ENCODE measurements around the gene MYF5.

Gene MYF5

GRCh38 chr12:80704420-80704819, 12.3 kb upstream of the MYF5 start:
- ATAC-seq = no peak
- TF ChIP-seq OSR1 (CRISPR knock-in tag; IDR thresholded peaks at IDR 0.05) = no peak
- TF ChIP-seq BACH2 (CRISPR knock-in tag; IDR thresholded peaks at IDR 0.05; ENCODE audit: borderline replicate concordance) = no peak
- TF ChIP-seq ZNF70 (CRISPR knock-in tag; IDR thresholded peaks at IDR 0.05) = no peak

GRCh38 chr12:80707126-80707829, 9.4 kb upstream of the MYF5 start, which contains the start of gene MYF6:
MYF6 (plus strand) TSS chr12:80707634; CDS start chr12:80707720, 86 bp downstream.
- no peak for TF ChIP-seq CREB5 (CRISPR knock-in tag; IDR thresholded peaks at IDR 0.05; ENCODE audit: low read depth)
- no peak for TF ChIP-seq ZFP30 (CRISPR knock-in tag; IDR thresholded peaks at IDR 0.05)
- no peak for ATAC-seq

- ATAC-seq = no peak
- no peak for TF ChIP-seq ARNTL (CRISPR knock-in tag; IDR thresholded peaks at IDR 0.05; ENCODE audit: borderline replicate concordance, low read depth)
- no peak for TF ChIP-seq ZNF8 (CRISPR knock-in tag; IDR thresholded peaks at IDR 0.05)
- no peak for TF ChIP-seq BACH2 (CRISPR knock-in tag; IDR thresholded peaks at IDR 0.05; ENCODE audit: borderline replicate concordance)
- TF ChIP-seq CREB5 (CRISPR knock-in tag; IDR thresholded peaks at IDR 0.05; ENCODE audit: low read depth) = no peak
- TF ChIP-seq TCF4 (CRISPR knock-in tag; IDR thresholded peaks at IDR 0.05; ENCODE audit: borderline replicate concordance) = no peak
- no peak for TF ChIP-seq PPARA (CRISPR knock-in tag; IDR thresholded peaks at IDR 0.05; ENCODE audit: borderline replicate concordance)
- no peak for TF ChIP-seq ZNF70 (CRISPR knock-in tag; IDR thresholded peaks at IDR 0.05)
- no peak for TF ChIP-seq TSHZ2 (CRISPR knock-in tag; IDR thresholded peaks at IDR 0.05)
- TF ChIP-seq OSR1 (CRISPR knock-in tag; IDR thresholded peaks at IDR 0.05) = no peak
- TF ChIP-seq RARB (CRISPR knock-in tag; IDR thresholded peaks at IDR 0.05) = no peak
Observed at GRCh38 chr12:80707830-80708258, 8.9 kb upstream of the MYF5 start.

GRCh38 chr12:80708259-80708974, 8.3 kb upstream of the MYF5 start:
- TF ChIP-seq POU6F1 (CRISPR knock-in tag; IDR thresholded peaks at IDR 0.05; ENCODE audit: borderline replicate concordance, low read depth) = no peak
- no peak for TF ChIP-seq SNAI2 (CRISPR knock-in tag; IDR thresholded peaks at IDR 0.05)
- TF ChIP-seq ZFP3 (CRISPR knock-in tag; IDR thresholded peaks at IDR 0.05) = no peak
- TF ChIP-seq, protein P1, sequence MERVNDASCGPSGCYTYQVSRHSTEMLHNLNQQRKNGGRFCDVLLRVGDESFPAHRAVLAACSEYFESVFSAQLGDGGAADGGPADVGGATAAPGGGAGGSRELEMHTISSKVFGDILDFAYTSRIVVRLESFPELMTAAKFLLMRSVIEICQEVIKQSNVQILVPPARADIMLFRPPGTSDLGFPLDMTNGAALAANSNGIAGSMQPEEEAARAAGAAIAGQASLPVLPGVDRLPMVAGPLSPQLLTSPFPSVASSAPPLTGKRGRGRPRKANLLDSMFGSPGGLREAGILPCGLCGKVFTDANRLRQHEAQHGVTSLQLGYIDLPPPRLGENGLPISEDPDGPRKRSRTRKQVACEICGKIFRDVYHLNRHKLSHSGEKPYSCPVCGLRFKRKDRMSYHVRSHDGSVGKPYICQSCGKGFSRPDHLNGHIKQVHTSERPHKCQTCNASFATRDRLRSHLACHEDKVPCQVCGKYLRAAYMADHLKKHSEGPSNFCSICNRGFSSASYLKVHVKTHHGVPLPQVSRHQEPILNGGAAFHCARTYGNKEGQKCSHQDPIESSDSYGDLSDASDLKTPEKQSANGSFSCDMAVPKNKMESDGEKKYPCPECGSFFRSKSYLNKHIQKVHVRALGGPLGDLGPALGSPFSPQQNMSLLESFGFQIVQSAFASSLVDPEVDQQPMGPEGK (CRISPR knock-in tag; IDR thresholded peaks at IDR 0.05; ENCODE audit: borderline replicate concordance) = no peak
- TF ChIP-seq CREB5 (CRISPR knock-in tag; IDR thresholded peaks at IDR 0.05; ENCODE audit: low read depth) = no peak
- no peak for TF ChIP-seq TOX (CRISPR knock-in tag; IDR thresholded peaks at IDR 0.05; ENCODE audit: borderline replicate concordance)
- TF ChIP-seq ARNTL (CRISPR knock-in tag; IDR thresholded peaks at IDR 0.05; ENCODE audit: borderline replicate concordance, low read depth) = no peak
- TF ChIP-seq RARB (CRISPR knock-in tag; IDR thresholded peaks at IDR 0.05) = no peak
- TF ChIP-seq GLIS3 (CRISPR knock-in tag; IDR thresholded peaks at IDR 0.05) = no peak
- TF ChIP-seq ZC3H10 (CRISPR knock-in tag; IDR thresholded peaks at IDR 0.05) = no peak
- no peak for TF ChIP-seq OSR1 (CRISPR knock-in tag; IDR thresholded peaks at IDR 0.05)
- TF ChIP-seq CSRNP3 (CRISPR knock-in tag; IDR thresholded peaks at IDR 0.05) = no peak
- TF ChIP-seq TCF4 (CRISPR knock-in tag; IDR thresholded peaks at IDR 0.05; ENCODE audit: borderline replicate concordance) = no peak
- TF ChIP-seq CSDC2 (CRISPR knock-in tag; IDR thresholded peaks at IDR 0.05) = no peak
- TF ChIP-seq BACH2 (CRISPR knock-in tag; IDR thresholded peaks at IDR 0.05; ENCODE audit: borderline replicate concordance) = no peak
- no peak for ATAC-seq
